Natural killer cell treated with Interleukin-12 subunit alpha and Interleukin-12 subunit beta and Interleukin-15 and Interleukin-18, amount 100 ng/mL, for 72 hours (primary cell): ENCODE results near the gene ZNF846. TPM values are rescaled to one million over a fixed set of nuclear protein-coding genes. Genes with fewer than 3 reads are reported as not detected.
"Not testable (repeated sequence)": the region's sequence is repeated elsewhere in the genome, so short reads cannot be mapped to it uniquely, and the experiment has no call there.

Experiments
- ATAC-seq, 2 donors: fragments of 150-1000 bp; cut with Tn5 transposase in 1 of 2; sonication (Bioruptor Pico), chemical (Tn5 transposase) in 1 of 2; 2 replicates each; pipeline ENCODE4 v1.10.0; 2021
- DNase-seq: peaks from one replicate; pipeline ENCODE4 v3.0.0; 2022; ENCODE audit warnings: low spot score
- H3K27ac Mint-ChIP-seq, 2 donors: 1 replicate in 1 of 2; 2 replicates in 1 of 2; pipeline ENCODE4 v1.8.0; 2022; ENCODE audit warnings: mixed read lengths in 2 of 2, mild to moderate bottlenecking in 1 of 2, moderate library complexity in 1 of 2
- H3K27me3 Mint-ChIP-seq, 2 donors: 1 replicate in 1 of 2; 2 replicates in 1 of 2; pipeline ENCODE4 v1.8.0; 2022; ENCODE audit warnings: mixed read lengths in 2 of 2
- H3K36me3 Mint-ChIP-seq: one replicate; pipeline ENCODE4 v1.8.0; 2022; ENCODE audit warnings: mixed read lengths
- H3K4me1 Mint-ChIP-seq, 2 donors: 1 replicate in 1 of 2; 2 replicates in 1 of 2; pipeline ENCODE4 v1.8.0; 2022; ENCODE audit warnings: low read depth in 2 of 2, mixed read lengths in 2 of 2, mild to moderate bottlenecking in 1 of 2
- H3K4me3 Mint-ChIP-seq: one replicate; pipeline ENCODE4 v1.8.0; 2022; ENCODE audit warnings: mixed read lengths
- H3K9me3 Mint-ChIP-seq: 2 replicates; pipeline ENCODE4 v1.8.0; 2022; ENCODE audit warnings: mixed read lengths
- total RNA-seq, 2 donors: library from RNA; stranded (reverse); gene quantifications; one replicate each; pipeline ENCODE4 v1.2.3, GENCODE V29; 2022

ZNF846 gene
- total RNA-seq, 2 donors from 2014 or later, result 5.7 to 8.3 TPM

- no peak overlapping the region for H3K27ac Mint-ChIP-seq
- no peaks in the 10 kb centered on the region for H3K4me1 Mint-ChIP-seq
- H3K27me3 Mint-ChIP-seq, result no peaks in the 10 kb centered on the region
- no peak for DNase-seq
- ATAC-seq, result no peak
- H3K36me3 Mint-ChIP-seq, result no peaks in the 10 kb centered on the region
- H3K4me3 Mint-ChIP-seq, result no peak overlapping the region
- no peaks in the 10 kb centered on the region for H3K9me3 Mint-ChIP-seq
These were observed 32.6 kb downstream of the ZNF846 start for GRCh38 chr19:9735986-9736385.

- not testable (repeated sequence) for H3K27ac Mint-ChIP-seq, ATAC-seq, H3K36me3 Mint-ChIP-seq, H3K4me1 Mint-ChIP-seq, DNase-seq, H3K9me3 Mint-ChIP-seq, H3K4me3 Mint-ChIP-seq, H3K27me3 Mint-ChIP-seq
These were observed 38.5 kb downstream of the ZNF846 start for GRCh38 chr19:9730056-9730455.

GRCh38 chr19:9729162-9729561 lies 39.4 kb downstream of the ZNF846 start:
- Mint-ChIP-seq H3K4me1 (no peaks in the 10 kb centered on the region), H3K9me3 (no peaks in the 10 kb centered on the region), H3K27ac (no peak overlapping the region), H3K27me3 (peaks cover 0 to 6% of the 10 kb centered on the region in 2 donors), H3K4me3 (no peak overlapping the region), H3K36me3 (no peaks in the 10 kb centered on the region)
- DNase-seq (no peak), ATAC-seq (no peak)

- no peaks in the 10 kb centered on the region for H3K36me3 Mint-ChIP-seq
- H3K27ac Mint-ChIP-seq, result no peak overlapping the region
- DNase-seq (no peak), ATAC-seq (no peak)
- no peak overlapping the region for H3K4me3 Mint-ChIP-seq
- no peaks in the 10 kb centered on the region for H3K9me3 Mint-ChIP-seq
- H3K4me1 Mint-ChIP-seq, result no peaks in the 10 kb centered on the region
- peaks cover 0 to 6% of the 10 kb centered on the region in 2 donors for H3K27me3 Mint-ChIP-seq
These were observed 40.9 kb downstream of the ZNF846 start for GRCh38 chr19:9727644-9728043.

- not testable (repeated sequence) for H3K4me3 Mint-ChIP-seq, H3K36me3 Mint-ChIP-seq, H3K4me1 Mint-ChIP-seq, ATAC-seq, H3K9me3 Mint-ChIP-seq, H3K27me3 Mint-ChIP-seq, DNase-seq, H3K27ac Mint-ChIP-seq
These were observed 42.9 kb downstream of the ZNF846 start for GRCh38 chr19:9725508-9726201.

GRCh38 chr19:9724157-9724556 lies 44.4 kb downstream of the ZNF846 start:
- DNase-seq (no peak), ATAC-seq (no peak)
- Mint-ChIP-seq H3K4me1 (peaks cover 7 to 8% of the 10 kb centered on the region in 2 donors), H3K27me3 (peaks cover 4 to 9% of the 10 kb centered on the region in 2 donors), H3K27ac (no peak overlapping the region), H3K4me3 (no peak overlapping the region), H3K9me3 (no peaks in the 10 kb centered on the region), H3K36me3 (no peaks in the 10 kb centered on the region)

GRCh38 chr19:9721861-9722260 lies 46.7 kb downstream of the ZNF846 start:
- DNase-seq, result no peak
- no peaks in the 10 kb centered on the region for H3K36me3 Mint-ChIP-seq
- peaks cover 9 to 28% of the 10 kb centered on the region in 2 donors for H3K27me3 Mint-ChIP-seq
- peak overlapping the region in 1 of 2 donors; percentile 16 for H3K27ac Mint-ChIP-seq
- peaks cover 7 to 8% of the 10 kb centered on the region in 2 donors for H3K4me1 Mint-ChIP-seq
- no peak for ATAC-seq
- no peak overlapping the region for H3K4me3 Mint-ChIP-seq
- no peaks in the 10 kb centered on the region for H3K9me3 Mint-ChIP-seq

- Mint-ChIP-seq H3K4me3 (no peak overlapping the region), H3K27me3 (peaks cover 13 to 36% of the 10 kb centered on the region in 2 donors), H3K27ac (no peak overlapping the region), H3K36me3 (no peaks in the 10 kb centered on the region), H3K4me1 (peaks cover 7 to 8% of the 10 kb centered on the region in 2 donors), H3K9me3 (no peaks in the 10 kb centered on the region)
- DNase-seq, result no peak
- ATAC-seq, result no peak
These were observed 48.0 kb downstream of the ZNF846 start for GRCh38 chr19:9720541-9720940.

GRCh38 chr19:9711815-9712214 lies 56.7 kb downstream of the ZNF846 start:
- H3K9me3 Mint-ChIP-seq, result peaks cover 12% of the 10 kb centered on the region
- H3K4me3 Mint-ChIP-seq, result no peak overlapping the region
- H3K27ac Mint-ChIP-seq, result no peak overlapping the region
- H3K36me3 Mint-ChIP-seq, result peaks cover 26% of the 10 kb centered on the region
- DNase-seq (no peak), ATAC-seq (no peak)
- H3K27me3 Mint-ChIP-seq, result peaks cover 12 to 21% of the 10 kb centered on the region in 2 donors
- no peaks in the 10 kb centered on the region for H3K4me1 Mint-ChIP-seq

- Mint-ChIP-seq H3K4me1 (no peaks in the 10 kb centered on the region), H3K36me3 (peaks cover 26% of the 10 kb centered on the region), H3K27me3 (peaks cover 9% of the 10 kb centered on the region in 2 donors), H3K27ac (no peak overlapping the region), H3K4me3 (no peak overlapping the region), H3K9me3 (peaks cover 12% of the 10 kb centered on the region)
- ATAC-seq, result no peak
- no peak for DNase-seq
These were observed 59.2 kb downstream of the ZNF846 start for GRCh38 chr19:9709305-9709704.

- H3K9me3 Mint-ChIP-seq, result peaks cover 7% of the 10 kb centered on the region
- peaks cover 9% of the 10 kb centered on the region for H3K36me3 Mint-ChIP-seq
- DNase-seq, result no peak
- peaks cover 4 to 12% of the 10 kb centered on the region in 2 donors for H3K4me1 Mint-ChIP-seq
- H3K27ac Mint-ChIP-seq, result no peak overlapping the region
- ATAC-seq, result no peak
- no peak overlapping the region for H3K4me3 Mint-ChIP-seq
- peaks cover 0 to 15% of the 10 kb centered on the region in 2 donors for H3K27me3 Mint-ChIP-seq
These were observed 62.7 kb downstream of the ZNF846 start for GRCh38 chr19:9705836-9706235.

GRCh38 chr19:9702186-9702585 lies 66.4 kb downstream of the ZNF846 start:
- peaks cover 0 to 12% of the 10 kb centered on the region in 2 donors for H3K27me3 Mint-ChIP-seq
- DNase-seq (no peak), ATAC-seq (no peak)
- peaks cover 4 to 12% of the 10 kb centered on the region in 2 donors for H3K4me1 Mint-ChIP-seq
- peaks cover 3% of the 10 kb centered on the region for H3K9me3 Mint-ChIP-seq
- no peak overlapping the region for H3K27ac Mint-ChIP-seq
- no peaks in the 10 kb centered on the region for H3K36me3 Mint-ChIP-seq
- H3K4me3 Mint-ChIP-seq, result no peak overlapping the region
